IPS-NIHi11 (cell line): ENCODE data around the gene FAM210A.
A peak's percentile ranks its signal among the peaks of the same experiment; 100 is the strongest.
"Not testable (repeated sequence)": the region's sequence is repeated elsewhere in the genome, so short reads cannot be mapped to it uniquely, and the experiment has no call there.

Experiments used
- DNase-seq: peaks from one replicate; pipeline ENCODE4 v3.0.0; 2012; ENCODE audit warnings: mixed read lengths, low spot score

FAM210A gene

DNA sequence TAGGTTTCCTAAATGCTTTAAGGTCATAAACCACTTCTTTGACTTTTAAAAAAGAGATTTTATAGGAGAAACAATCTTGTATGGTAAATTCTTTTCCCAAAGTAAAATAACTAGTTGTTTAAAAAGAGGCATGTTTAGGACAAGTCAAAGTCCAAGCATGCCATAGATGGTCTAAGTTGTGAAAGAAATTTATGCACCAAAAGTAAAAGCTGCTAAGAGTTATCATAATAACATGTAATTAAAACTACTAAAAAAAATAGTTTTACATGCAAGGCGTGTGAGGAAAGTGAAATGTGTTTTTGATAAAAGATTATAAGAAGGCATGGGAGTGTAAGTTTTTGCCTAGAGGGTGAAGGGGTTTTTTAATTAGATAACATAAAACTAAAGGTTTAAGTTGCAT lies 22.5 kb downstream of the FAM210A start:
- no peak for DNase-seq

DNA sequence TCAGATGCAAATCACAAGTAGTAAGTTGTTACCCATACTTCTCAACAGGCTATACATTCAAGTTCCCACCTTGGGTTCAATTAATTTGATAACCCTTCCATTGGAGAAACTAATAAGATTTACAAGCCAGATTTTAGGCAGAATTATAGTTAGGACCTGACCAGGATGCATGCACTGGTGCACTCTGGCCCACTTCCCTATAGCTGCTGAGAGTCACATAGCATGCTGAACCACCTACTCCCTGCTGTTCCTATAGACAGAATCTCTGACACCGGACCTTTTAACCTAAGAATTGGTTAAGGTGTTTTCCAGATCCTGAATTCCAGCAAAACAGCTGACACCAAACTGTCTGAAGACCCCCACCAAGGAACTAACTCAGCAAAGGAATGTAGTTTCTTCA lies 26.2 kb downstream of the FAM210A start:
- no peak for DNase-seq

DNA sequence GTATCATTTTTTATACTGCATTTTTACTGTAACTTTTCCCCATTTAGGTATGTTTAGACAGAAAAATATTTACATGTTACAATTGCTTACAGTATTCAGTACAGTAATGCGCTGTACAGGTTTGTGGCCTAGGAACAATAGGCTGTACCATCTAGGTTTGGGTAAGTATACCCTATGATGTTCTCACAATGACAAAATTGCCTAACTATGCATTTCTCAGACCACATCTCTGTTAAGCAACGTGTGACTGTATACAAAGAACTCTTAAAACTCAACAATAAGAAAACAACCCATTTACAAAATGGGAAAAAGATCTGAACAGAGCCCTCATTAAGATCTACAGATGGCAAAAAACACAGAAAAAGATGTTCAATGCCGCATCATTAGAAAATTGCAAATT lies 29.4 kb downstream of the FAM210A start:
- DNase-seq = no peak

DNA sequence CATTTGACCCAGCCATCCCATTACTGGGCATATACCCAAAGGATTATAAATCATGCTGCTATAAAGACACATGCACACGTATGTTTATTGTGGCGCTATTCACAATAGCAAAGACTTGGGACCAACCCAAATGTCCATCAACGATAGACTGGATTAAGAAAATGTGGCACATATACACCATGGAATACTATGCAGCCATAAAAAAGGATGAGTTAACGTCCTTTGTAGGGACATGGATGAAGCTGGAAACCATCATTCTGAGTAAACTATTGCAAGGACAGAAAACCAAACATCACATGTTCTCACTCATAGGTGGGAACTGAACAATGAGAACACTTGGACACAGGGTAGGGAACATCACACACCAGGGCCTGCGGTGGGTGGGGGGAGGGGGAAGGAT lies 31.0 kb downstream of the FAM210A start:
- not testable (repeated sequence) for DNase-seq

DNA sequence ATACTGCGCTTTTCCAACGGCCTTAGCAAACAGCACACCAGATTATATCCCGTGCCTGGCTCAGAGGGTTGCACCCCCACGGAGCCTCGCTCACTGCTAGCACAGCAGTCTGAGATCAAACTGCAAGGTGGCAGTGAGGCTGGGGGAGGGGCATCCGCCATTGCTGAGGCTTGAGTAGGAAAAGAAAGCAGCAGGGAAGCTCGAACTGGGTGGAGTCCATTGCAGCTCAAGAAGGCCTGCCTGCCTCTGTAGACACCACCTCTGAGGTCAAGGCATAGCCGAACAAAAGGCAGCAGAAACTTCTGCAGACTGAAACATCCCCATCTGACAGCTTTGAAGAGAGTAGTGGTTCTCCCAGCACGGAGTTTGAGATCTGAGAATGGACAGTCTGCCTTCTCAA lies 36.3 kb downstream of the FAM210A start:
- DNase-seq = not testable (repeated sequence)

DNA sequence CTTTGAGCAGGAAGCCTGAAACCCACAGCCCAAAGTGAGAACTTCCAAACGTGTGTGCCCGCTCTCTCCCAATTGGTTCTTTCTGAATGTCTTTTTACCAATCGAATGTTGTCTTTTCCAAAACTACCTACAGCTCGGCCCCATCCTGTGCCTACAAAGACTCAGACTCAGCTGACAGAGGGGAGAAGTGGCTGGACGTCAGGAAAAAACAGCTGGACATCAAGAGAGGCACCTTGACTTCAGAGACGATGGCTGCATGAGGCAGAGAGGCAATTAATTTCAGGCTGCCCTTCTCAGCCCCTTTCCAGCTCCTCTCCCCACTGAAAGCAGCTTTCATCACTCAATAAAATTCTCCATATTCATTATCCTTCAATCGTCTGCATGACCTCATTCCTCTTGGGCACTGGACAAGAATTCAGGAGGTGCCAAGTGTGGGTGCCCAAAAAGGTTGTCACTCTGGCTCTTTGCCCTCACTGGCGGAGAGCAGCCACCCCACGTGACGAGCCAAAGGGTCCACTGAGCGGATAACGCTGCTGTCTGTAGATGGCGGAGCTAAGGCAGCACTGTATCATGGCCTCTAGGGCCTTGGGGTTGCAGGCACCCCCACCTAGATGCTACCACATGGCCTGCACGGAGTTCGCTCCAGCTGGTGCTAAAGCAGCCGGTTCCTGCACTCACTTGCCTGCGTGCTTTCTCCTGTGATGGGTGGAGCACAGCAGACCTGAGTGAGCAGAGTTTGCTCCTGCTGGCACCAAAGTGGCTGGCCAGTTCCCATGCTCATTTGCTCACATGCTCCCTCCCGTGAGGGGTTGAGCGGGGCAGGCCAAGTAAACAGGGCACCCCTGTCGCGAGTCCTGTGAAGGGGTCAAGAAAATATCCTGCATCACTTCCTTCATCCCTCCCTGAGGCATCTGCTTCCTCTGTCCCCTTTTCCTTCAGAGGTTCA lies 37.9 kb downstream of the FAM210A start:
- DNase-seq = no peak

DNA sequence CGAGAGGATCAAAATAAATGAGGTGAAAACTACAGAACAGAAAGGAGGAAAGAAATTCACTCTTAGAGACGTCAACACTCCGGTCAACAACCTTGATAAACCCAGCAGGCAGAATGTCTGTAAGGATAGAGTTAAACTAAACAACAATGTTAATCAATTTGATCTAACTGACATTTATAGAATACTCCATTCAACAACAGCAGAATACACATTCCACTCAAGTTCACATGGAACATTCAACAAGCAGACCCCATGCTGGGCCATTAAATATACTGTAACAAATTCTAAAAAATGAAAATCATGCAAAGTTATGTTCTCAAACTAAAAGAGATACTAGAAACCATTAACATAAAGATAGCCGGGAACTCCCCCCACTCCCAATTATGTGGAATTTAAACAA lies 41.8 kb downstream of the FAM210A start:
- no peak for DNase-seq

DNA sequence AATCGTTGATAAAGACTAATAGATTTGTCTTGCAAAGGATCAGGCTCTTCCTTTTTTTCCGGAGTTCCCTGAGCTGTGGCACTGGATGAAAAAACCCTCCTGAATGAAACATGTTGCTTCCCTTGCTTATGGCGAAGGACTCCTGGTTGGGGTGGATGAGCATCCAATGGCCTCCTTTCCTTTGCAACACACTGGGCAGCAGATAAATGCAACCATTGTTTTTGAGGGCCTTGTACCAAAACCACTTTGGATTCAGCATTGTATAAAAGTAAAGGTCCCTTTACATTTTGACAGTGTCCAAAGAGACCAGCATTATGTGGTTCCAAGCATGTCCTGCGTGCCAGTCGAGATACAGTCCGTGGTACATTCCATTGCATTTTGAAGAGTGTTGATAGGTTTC lies 44.7 kb downstream of the FAM210A start:
- DNase-seq = no peak

DNA sequence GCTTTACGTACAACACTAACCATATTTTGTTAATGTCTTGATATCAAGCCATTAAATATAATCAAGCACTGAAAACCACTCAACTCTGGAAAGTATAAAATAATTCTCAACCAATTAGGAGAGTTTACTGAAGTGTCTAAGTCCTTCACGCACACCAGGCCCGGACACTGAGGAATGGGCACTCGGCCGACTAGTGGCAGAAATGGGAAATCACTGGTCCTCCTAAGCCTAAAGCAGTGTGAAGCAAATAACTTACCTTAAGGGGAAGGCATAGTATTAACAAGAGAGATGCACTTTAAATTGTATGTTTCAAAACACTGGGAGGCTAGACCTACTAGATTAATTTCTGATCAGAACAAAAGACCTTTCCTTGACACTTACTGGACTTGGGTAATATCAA lies 45.7 kb downstream of the FAM210A start:
- DNase-seq = peak; percentile 50

DNA sequence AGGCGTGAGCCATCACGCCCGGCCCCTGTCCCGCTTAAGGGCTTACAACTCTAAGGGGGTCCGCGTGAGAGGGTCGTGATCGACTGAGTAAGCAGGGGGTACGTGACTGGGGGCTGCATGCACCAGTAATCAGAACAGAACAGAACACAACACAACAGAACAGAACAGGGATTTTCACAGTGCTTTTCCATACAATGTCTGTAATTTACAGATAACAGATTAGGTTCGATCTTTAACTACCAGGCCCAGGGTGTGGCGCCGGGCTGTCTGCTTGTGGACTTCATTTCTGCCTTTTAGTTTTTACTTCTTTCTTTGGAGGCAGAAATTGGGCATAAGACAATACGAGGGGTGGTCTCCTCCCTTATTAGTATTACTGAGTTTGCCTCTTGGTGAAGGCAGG lies 49.0 kb downstream of the FAM210A start:
- DNase-seq = not testable (repeated sequence)

DNA sequence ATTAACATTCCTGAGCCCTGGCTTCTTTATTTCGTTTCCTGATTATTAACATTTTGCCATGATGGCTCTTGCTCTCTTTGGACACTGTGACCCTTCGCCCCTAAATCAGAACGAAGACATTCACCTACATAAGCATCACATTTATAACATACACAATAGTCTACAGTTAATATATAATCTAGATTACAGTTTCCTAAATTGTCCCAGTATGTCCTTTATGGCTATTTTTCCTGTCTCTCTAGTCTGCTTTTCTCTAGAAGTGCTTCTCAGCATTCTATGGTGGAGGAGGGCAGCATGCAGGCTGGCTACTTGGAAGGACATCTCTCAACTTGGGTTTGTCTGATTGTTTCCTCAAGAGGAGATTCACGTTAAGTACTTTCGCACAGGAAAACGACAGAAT lies 49.9 kb downstream of the FAM210A start:
- DNase-seq = no peak

DNA sequence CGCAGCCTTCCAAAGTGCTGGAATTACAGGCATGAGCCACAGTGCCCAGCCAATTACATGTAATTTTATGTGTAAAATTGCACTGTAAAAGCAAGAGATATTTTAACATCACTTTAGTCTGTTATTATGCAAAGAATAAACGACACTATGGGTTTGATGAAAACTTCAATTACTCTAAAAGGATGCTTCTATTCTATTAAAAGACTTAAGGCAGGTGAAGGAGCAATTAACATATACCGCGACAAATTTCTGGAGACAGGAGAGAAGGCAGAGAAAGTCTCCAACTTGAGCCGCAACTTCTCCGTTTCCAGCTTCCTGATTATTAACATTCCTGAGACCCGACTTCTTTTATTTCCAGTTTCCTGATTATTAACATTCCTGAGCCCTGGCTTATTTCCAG lies 53.7 kb downstream of the FAM210A start:
- DNase-seq = no peak

DNA sequence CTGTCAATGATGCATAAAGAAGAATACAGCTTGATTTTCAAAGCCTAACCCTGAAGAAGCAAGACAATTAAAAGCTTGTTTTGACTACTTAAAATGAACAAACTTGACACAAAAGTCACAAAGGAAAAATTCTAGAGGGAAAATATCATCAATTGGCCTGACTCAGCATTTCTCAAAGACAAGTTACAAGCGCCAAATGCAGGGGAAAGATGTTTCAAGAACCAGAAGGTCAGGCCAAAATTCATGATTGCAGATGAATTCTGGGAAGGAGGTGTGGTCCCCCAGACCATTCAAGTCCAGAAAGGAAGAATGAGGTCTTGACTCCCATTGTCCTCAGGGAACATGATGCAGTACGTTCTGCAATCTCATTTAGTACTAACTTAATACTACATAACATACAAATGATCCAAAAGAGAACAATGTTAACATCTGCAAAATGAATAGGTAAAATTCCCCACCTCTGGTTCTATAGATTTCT lies 64.5 kb downstream of the FAM210A start:
- DNase-seq = no peak

DNA sequence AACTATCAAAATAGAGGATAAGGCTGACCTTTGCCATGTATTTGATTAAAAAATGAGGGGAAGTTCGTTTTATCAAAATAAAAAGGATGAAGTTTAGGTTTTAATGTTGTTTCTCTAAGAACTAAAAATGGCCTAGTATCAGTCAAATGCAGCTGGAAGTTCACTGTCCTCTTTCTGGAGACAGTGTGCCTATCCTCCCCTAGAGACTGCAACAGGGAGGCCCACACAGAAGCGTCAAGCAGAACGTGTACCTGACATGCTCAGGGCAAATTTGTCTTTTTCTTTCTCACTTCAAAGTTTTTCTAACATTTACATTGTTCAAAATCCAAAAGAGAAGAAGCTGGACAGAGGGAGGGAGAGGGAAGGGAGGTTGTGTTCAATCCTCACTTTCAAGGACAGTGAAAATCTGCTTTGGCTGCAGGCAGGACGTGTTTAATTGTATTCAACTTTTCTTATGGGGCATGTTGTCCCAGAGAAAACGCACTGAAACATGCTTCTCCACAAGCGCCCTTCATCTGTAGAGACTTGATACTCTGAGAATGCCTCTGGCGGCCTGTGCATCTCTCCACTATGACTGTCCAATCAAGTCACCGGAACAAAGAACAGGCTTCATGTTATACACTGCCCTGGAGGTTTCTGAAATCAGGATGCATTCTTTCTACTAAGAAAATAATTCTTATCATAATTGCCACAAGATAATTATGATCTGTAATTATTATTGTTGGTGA lies 65.1 kb downstream of the FAM210A start:
- no peak for DNase-seq

DNA sequence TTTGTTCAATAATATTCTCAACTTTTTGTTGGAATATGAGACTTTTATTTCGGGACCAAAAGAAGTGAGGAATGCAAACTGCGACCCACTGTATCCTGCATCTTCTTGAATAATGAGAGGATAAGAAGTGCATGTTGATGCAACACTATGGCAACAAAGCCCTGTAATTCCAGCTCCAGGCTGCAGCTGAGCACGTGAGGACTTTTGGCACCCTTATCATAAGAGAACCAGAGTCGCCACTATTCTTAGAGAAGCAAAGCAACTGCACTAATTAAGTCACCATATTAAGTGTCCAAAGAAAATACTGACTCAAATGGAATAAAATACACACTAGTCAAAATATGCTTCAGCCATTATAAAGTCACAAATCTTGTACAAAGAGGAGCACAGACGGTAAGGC lies 65.8 kb downstream of the FAM210A start:
- no peak for DNase-seq

DNA sequence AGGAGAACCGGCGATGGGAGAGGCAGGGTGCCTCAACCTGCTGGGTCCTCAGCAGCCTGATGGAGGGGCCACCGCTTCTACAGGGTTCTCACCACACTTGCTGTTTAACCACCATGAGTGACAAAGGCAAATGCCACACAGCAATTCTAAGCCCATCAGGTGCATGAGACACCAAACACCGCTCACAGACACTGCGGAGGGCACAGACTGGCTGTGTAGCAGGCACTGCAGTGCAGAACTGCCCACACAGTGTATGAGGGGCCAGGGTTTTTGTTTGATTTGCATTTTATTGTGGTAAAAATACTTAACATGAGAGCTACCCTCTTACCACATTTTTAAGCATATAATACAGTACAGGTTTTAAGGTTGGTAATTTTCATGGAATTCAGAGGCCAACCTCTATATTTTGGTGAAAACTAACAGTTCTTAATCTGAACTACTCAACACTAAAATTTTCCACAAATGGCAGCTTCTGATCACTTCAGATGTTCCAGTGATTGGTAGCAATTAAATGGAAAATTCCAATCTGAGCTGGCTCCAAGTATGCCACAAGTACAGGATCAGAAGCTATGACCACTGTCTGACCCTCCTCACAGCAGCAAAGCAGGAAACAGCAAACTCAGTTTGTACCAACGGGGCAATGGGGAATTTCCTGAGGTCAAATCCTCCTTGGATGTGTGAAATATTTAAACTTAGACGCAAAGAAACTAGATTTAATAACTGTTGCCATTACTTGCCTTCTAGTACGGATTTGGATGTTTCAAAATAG lies 67.7 kb downstream of the FAM210A start:
- no peak for DNase-seq

DNA sequence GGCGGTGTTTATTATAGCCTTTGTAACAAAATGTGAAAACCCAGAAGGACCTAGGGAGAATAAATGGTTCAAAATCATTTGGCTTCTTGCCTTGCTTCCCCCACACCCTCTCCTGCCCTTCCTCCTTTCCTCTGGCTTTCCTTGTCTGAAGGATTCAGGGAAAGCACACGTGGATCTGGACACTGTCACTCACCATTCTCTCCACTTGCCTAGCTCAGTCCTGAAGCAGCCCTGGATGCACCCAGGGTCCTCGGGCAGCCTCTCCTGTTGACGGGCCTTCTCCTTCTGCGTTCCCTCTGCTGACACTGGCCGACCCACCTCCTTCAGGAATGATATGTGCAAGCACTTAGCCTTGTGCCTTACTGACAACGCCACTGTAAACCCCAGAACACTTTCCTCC lies 68.4 kb downstream of the FAM210A start:
- DNase-seq = no peak

DNA sequence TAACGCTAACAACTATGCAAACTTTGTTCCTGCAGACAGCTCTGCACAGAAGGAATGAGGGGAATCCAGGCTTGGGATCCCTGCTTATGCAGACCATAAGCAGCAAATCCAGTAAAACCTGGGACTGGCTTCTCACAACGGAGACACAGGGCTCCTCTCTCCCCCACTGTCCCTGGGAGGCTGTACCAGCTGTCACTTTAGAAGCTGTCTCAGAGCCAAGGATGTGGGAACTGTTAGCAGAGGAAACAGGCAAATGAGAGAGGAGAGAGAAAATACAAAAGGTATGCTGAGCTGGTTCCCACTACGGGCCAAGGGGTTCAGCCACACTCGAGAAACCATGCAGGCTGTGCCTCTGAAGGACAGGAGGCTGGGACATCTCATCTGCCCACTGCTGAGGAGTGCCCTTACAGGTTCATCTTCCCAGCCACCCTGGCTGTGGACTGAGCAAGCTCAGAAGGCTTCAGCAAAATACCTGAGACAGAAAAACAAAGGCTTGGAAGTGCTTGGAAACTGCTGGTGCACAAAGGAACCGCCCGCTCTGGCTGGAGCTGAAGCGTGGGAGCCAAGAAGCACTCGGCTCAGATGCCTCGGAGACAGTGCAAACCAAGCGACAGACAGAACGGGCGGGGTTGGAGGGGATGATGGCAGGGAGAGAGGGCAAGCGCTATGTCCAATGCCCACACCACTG lies 72.5 kb downstream of the FAM210A start:
- DNase-seq = peak; percentile 29

DNA sequence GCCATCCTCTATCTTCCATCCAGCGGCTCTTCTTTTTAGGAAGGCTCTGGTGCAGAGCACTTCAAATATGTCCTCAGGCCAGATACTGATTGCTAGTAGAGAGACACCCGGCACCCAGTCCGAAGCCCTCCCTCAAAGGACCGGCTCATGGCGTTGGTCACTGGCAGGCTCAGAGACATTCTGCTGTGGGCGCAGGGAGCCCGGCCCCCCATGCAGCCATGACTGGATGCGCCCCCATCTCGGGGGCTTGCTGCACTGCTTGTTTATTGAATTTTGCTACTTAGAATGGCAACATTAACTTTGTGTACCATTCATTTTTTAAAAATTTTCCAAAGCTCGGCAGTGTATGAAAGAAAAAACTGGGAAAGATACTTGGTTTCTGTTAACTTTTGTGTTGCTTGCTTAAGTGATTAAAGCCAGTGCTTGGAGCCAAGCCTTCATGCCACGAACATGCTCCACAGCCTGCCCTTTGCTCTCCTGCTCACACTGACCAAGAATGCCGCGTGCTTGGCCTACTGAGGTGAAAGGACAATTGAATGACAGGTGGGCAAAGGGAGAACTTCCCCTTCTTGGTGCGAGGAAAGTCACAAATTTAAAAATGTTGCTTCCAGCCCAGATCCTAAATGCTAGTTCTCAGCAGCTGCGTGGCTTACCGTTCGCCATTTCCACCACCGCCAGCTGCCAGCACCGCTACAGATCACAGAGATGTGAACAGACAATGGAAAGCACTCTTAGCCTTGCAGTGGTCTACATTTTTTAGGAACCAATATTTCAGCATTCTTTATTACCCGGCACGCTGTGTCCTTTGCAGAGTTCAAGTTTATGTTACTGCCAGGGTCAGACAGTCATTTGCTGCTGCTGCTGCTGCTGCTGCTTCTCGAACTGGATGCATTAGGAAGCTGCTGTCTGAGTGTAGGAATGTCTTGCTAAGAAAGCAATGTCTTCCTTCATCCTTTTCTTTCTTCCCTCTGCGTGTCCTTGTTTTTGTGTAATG lies 76.7 kb downstream of the FAM210A start:
- no peak for DNase-seq

DNA sequence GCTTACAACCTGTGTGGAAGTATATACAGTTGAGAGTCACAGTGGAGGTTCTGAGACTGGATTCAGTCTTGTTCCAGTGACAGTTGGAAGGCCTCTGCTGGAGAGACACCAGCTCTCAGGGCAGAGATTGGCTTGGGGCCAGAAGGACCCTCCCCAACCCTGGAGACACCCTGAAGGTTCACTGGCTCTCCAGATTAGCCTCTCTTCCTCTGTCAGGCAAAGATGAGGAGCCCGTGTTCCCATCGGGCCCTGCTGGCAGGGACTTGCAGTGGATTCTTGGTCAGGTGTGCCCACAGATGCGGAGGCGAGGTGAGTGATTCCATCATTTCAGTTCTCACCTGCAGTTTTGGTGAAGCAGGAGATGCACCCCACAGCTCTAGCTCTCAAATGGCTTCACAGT lies 78.6 kb downstream of the FAM210A start:
- DNase-seq = no peak

DNA sequence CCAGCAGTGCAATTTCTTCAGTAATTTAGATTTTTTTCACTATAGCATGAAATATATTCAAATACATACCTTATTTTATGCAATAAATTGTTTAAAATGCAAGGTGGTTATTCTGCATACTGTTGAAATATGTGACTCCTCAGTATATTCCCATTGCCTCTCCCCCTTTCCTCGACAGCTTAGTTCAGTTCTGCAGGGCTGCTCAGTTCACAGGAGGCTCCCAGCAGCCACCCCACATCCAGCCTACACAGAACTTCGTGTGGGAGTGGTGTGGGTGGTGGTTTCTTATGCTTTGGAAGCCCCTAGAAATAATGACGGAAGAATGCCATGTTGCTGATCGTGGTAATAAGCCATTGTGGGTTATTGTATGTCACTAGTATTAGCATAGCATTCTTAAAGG lies 79.7 kb downstream of the FAM210A start:
- DNase-seq = no peak
